ENCODE data around the gene STK26. TPM values are rescaled to one million over a fixed set of nuclear protein-coding genes. Genes with fewer than 3 reads are reported as not detected.
A peak's percentile ranks its signal among the peaks of the same experiment; 100 is the strongest.

The STK26 gene
- total RNA-seq, 4 donors from 2014 or later: 3.8 to 15.7 (median 7.7) TPM

GRCh38 chrX:132085786-132086185 is 62.7 kb downstream of the STK26 start:
- no peak for TF ChIP-seq POLR2A (IDR thresholded peaks at IDR 0.05)
- TF ChIP-seq, protein P1, sequence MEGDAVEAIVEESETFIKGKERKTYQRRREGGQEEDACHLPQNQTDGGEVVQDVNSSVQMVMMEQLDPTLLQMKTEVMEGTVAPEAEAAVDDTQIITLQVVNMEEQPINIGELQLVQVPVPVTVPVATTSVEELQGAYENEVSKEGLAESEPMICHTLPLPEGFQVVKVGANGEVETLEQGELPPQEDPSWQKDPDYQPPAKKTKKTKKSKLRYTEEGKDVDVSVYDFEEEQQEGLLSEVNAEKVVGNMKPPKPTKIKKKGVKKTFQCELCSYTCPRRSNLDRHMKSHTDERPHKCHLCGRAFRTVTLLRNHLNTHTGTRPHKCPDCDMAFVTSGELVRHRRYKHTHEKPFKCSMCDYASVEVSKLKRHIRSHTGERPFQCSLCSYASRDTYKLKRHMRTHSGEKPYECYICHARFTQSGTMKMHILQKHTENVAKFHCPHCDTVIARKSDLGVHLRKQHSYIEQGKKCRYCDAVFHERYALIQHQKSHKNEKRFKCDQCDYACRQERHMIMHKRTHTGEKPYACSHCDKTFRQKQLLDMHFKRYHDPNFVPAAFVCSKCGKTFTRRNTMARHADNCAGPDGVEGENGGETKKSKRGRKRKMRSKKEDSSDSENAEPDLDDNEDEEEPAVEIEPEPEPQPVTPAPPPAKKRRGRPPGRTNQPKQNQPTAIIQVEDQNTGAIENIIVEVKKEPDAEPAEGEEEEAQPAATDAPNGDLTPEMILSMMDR (IDR thresholded peaks at IDR 0.05): no peak
- Histone ChIP-seq H3K4me1 (no peaks in the 10 kb centered on the region), H3K27ac (no peak overlapping the region), H3K4me3 (no peak overlapping the region), H3K9me3 (no peaks in the 10 kb centered on the region), H3K36me3 (no peaks in the 10 kb centered on the region), H3K27me3 (no peaks in the 10 kb centered on the region)
- no peak for DNase-seq

GRCh38 chrX:132086672-132087071 is 63.6 kb downstream of the STK26 start:
- Histone ChIP-seq H3K4me3 (no peak overlapping the region), H3K9me3 (no peaks in the 10 kb centered on the region), H3K36me3 (no peaks in the 10 kb centered on the region), H3K4me1 (no peaks in the 10 kb centered on the region), H3K27me3 (no peaks in the 10 kb centered on the region), H3K27ac (no peak overlapping the region)
- TF ChIP-seq POLR2A (IDR thresholded peaks at IDR 0.05): no peak
- TF ChIP-seq, protein P1 (IDR thresholded peaks at IDR 0.05): no peak
- DNase-seq: no peak

DNA sequence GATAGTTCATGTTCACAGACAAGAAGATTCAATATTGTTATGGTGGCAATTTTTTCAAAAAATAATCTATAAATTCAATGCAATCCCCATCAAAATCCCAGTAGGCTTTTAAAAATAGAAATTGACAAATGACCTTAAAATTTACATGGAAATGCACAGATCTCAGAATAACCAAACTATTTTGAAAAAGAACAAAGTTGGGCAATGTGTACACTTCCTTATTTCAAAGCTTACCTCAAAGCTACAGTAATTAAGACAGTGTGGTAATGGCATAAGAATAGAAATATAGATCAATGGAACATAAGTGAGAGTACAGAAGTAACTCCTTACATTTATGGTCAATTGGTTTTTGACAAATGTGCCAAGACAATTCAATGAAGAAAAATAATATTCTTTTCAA is 65.8 kb downstream of the STK26 start:
- Histone ChIP-seq H3K9me3 (no peaks in the 10 kb centered on the region), H3K4me1 (no peaks in the 10 kb centered on the region), H3K36me3 (no peaks in the 10 kb centered on the region), H3K4me3 (no peak overlapping the region), H3K27ac (no peak overlapping the region), H3K27me3 (no peaks in the 10 kb centered on the region)
- DNase-seq: no peak
- no peak for TF ChIP-seq POLR2A (IDR thresholded peaks at IDR 0.05)
- TF ChIP-seq, protein P1 (IDR thresholded peaks at IDR 0.05): no peak

DNA sequence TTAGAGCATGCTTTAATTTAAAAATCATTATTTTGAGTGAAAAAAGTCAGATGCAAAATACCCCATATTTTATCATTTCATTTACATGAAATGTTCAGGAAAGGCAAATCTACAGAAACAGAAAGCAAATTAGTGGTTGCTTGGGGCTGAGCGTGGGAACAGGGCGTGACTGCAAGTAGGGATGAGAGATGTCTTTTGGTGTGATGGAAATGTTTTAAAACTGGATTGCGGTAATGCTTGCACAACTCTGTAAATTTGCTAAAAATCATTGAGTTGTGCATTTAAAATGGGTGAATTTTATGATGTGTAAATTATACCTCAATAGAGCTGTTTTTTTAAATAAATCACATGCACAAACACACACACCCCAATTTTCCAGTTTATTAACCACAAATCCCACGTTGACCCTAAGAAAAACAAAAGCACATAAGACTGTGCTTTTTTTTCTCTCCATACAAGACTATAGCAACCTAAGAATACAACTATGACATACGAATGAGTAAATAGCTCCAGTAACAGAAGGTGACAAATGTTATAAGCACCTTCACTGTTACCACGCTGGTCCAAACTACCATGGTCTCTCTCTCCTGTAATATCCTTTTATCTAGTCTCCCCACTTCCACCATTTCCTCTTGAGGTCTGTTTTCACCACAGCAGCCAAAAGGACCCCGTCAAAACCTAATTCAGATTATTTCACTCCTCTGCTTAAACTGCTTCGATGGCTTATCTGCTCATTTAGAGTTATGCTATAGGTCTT is 67.5 kb downstream of the STK26 start:
- TF ChIP-seq, protein P1 (IDR thresholded peaks at IDR 0.05): no peak
- no peak for TF ChIP-seq POLR2A (IDR thresholded peaks at IDR 0.05)
- Histone ChIP-seq H3K9me3 (no peaks in the 10 kb centered on the region), H3K4me3 (no peak overlapping the region), H3K27ac (no peak overlapping the region), H3K36me3 (no peaks in the 10 kb centered on the region), H3K27me3 (no peaks in the 10 kb centered on the region), H3K4me1 (no peaks in the 10 kb centered on the region)
- DNase-seq: no peak

GRCh38 chrX:132092439-132093065 is 69.5 kb downstream of the STK26 start:
- Histone ChIP-seq H3K4me1 (no peaks in the 10 kb centered on the region), H3K36me3 (no peaks in the 10 kb centered on the region), H3K4me3 (no peak overlapping the region), H3K27me3 (no peaks in the 10 kb centered on the region), H3K27ac (no peak overlapping the region), H3K9me3 (no peaks in the 10 kb centered on the region)
- peak in 2 of 3 donors; percentile 37 to 77 for DNase-seq
- no peak for TF ChIP-seq POLR2A (IDR thresholded peaks at IDR 0.05)
- TF ChIP-seq, protein P1 (IDR thresholded peaks at IDR 0.05): peak; percentile 53 to 66 (median 60)
